ENCODE data around the gene ZNF691.

DNA sequence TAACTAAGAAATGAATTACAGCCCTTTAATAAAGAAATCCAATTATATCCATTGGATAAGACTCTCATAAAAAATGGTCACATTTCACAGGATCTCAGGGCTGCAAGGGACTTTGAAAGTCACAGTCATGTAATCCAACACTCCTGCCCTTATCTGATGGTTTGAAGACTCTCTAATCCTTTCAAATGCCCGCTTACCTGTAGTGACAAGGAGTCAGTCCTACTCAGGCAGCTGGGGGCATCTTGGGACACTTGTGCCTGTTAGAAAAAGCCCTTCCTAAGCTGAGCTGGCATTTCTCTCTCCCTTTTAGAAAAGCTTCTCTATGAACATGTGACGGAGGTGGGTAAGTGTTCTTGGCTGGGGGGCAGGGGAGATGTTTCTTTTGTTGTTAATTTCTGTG is 11.0 kb upstream of the ZNF691 start:
- TF ChIP-seq CTCF (IDR thresholded peaks at IDR 0.05; ENCODE audit: insufficient read depth, low read length, poor library complexity, severe bottlenecking) (no peak), EZH2phosphoT487 (conservative IDR thresholded peaks at IDR 0.05; ENCODE audit: low read length) (no peak)
